ENCODE results near the gene CXCL5.

- TF ChIP-seq CTCF (IDR thresholded peaks at IDR 0.05) (no peak), POLR2AphosphoS5 (IDR thresholded peaks at IDR 0.05) (no peak), POLR2A (IDR thresholded peaks at IDR 0.05) (no peak), EP300 (IDR thresholded peaks at IDR 0.05) (no peak)
Measured at GRCh38 chr4:73976716-73977115, 21.8 kb downstream of the CXCL5 start.
